Suppressor macrophage (primary cell): Measurements from ENCODE around the gene RPP14.

Source experiments
- DNase-seq, 4 experiments: peaks; one replicate each; pipeline ENCODE4 v3.0.0-alpha.2; 2020 to 2022

Gene RPP14

DNA sequence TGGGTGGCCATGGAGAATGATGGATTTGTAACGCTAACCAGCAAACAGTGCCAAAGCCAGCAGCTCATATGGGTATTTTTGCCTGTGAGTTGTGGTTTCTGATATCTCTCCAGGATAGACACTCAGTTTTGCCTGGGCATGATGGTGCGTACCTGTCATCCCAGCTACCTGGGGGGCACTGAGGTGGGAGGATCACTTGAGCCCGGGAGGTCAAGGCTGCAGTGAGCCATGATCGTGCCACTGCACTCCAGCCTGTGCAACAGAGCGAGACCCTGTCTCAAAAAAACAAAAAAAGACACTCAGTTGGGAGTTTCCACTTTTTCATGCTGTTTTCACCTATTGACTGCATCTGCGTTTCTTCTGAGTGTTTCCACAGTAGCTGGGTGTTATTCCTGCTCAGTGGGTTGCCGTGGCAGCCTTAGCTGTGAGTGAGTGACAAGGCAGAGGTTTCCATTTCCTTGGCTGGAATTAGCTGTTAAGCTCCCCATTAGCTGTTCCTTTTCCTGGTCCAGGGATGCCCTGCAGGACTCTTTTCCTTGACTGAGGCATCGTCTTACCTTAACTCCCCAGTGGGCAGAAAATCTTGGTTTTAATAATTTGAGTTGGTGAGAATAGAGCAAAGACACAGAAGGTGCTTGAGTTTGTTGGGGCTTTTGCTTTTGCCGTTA is 14.2 kb upstream of the RPP14 start:
- DNase-seq = no peak

DNA sequence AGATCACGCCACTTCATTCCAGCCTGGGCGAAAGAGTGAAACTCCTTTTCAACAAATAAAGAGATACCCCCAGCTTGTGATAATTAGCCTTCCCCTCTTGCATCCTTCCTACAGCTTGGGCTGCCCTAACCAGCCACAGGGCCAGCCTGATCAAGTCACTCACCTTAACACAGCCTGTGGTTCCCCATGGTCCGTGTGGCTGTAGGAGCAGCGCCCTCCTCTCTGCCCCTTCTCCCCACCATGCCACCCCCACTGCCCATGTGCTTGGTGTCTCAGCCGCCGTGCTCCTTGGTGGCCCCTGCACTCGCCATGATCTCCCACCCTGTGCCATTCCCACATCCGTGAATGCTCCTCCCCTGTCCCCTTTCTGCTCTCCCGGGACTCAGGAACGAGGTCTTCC is 13.2 kb upstream of the RPP14 start:
- no peak for DNase-seq

DNA sequence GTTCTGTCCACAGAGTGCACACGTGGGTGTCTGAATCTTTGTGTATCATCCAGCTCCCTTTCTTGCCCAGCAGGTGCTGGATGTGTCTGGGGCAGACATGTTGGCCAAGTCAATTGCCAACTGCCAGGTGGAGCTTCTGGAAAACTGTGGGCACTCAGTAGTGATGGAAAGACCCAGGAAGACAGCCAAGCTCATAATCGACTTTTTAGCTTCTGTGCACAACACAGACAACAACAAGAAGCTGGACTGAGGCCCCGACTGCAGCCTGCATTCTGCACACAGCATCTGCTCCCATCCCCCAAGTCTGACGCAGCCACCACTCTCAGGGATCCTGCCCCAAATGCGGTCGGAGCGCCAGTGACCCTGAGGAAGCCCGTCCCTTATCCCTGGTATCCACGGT is 12.5 kb upstream of the RPP14 start:
- no peak for DNase-seq

DNA sequence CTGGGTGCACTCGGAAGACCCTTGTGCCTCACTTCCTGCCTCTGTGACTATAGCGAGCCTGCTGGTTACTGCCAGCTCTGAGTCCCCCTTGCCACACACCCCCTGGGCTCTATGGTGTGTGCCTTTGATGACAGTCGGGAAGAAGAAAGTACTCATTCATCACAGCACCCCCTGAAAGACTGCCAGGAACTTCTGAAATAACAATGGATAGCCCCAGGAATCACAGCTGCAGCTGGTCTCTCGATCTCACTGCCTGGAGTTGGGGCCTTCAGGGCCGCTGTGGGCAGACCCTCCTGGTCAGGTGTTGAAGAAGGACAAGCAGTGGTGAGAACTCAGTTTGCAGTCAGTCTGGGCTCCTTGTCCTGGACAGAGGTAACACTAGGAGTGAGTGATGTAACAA is 9.8 kb upstream of the RPP14 start:
- no peak for DNase-seq

DNA sequence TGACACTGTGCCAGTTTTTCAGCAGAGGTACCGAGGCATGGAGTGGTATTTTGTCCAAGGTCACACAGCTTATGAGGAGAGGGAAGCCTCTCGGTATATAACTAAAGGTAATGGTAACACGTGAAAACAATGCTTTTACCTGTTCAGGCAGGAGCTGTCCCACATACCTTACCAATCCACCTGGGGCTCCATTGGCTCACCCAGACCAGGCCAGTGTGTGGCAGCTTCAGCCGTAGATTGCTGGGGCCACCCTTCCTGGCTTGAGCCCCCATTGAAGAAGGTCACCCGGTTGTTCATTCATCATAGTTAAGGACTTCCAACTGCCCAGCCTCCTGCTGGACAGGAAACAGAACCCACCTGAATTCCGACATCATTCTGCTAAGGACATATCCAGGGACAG is 9.2 kb upstream of the RPP14 start:
- no peak for DNase-seq

DNA sequence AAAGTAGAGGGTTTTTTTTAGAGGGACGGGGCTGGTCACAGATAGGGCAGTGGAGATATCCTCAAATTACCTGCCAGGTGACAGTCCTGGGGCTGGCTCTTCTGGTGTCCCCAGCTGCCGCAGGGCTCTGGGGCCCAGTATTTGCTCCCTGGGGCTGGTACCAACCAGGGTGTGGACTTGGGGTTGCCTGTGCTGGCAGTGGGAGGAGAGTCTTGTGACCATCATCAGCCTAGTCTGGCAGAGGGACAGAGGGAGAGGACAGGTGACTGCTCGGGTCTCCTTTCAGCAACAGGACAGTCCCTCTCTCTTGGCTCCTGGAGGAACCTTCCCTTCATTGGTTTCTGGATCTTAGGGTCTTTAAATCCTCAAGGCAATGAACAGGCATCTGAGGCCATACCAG is 7.9 kb upstream of the RPP14 start:
- peak in 1 of 4 experiments; percentile 17 for DNase-seq

DNA sequence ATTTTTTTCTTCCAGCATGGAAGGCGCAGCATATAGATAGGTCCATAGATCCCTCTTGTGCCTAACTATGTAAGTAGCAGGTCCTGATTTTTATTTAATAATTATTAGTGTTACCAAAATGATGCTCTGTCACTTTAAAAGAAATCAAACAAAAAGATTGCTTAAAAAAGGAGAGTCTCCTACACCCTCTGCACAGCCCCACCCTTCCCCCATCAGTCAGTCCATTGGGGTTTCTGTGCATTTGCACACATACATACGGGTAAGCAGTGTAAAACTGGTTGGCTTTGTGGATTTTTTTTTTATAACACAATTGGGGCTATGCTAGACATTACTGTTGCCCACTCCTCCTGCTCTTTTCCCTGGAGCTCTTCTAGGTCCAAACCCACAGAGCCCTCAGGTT is 7.0 kb upstream of the RPP14 start:
- no peak for DNase-seq

DNA sequence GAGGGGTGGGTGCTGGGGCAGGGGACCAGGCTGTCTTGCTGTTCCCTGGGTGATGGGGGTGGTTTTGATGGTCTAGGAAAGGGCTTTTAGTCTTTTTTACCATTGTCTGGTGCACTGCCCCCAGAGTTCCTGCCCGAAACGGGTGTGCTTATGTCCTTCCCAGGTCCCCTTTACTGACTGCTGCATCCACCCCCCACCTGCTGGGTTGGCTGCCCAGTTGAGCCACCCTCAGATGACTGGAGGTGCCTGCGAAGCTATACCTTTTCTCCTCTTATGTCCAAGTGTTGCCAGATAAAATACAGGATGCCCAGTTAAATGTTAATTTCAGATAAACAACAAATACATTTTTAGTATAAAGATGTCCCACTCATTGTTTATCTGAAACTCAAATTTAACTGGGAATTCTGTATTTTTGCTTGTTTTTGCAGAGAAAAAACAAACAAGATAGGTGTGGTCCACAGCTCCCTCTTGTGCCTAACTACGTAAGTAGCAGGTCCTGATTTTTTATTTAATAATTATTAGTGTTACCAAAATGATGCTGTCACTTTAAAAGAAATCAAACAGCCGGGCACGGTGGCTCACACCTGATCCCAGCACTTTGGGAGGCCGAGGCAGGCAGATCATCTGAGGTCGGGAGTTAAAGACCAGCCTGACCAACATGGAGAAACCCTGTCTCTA is 6.1 kb upstream of the RPP14 start:
- peak; percentile 18 to 68 (median 45) for DNase-seq

DNA sequence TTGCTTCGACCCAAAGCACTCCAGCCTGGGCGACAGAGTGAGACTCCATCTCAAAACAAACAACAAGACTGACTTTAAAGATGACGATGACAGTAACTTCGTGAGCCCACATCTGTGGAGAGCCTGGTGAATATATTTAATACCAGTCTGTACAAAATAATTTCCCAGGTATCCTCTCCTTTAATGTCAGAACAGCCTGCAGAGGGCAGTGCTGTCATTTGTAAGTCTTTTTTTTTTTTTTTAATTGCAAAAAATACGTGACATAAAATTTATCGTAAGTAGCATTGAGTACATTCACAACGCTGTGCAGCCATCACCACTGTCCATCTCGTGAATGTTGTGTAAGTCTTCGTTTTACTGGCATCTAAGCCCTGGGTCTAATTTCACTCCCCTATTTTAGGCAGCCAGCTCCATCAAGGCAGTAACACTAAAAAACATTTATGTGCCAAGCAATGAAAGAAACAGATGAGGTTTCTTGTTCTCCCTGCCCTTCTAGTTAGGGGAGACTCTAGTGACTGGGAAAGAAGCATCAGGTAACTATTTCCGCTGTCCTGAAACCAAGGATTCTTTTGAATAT is 1.7 kb downstream of the RPP14 start:
- peak in 3 of 4 experiments; percentile 45 to 63 (median 56) for DNase-seq

DNA sequence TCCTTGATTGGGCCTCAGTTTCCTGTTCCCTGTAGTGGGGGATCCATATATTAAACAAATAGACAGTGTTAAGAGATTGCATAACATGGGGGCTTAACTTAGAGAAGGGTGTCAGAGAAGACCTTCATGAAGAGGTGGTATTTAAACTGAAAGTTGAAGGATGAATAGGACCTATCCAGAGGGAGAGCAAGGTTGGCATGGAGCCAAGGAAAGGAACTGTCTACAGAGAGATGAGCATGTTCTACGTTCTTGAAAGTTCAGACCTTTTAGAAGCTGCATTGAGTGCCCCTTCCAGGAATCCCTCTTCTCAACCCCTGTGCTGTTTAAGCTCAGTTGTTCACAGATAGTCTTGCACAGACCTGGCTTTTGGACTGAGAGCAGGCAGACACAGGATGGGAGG is 2.7 kb downstream of the RPP14 start:
- no peak for DNase-seq

DNA sequence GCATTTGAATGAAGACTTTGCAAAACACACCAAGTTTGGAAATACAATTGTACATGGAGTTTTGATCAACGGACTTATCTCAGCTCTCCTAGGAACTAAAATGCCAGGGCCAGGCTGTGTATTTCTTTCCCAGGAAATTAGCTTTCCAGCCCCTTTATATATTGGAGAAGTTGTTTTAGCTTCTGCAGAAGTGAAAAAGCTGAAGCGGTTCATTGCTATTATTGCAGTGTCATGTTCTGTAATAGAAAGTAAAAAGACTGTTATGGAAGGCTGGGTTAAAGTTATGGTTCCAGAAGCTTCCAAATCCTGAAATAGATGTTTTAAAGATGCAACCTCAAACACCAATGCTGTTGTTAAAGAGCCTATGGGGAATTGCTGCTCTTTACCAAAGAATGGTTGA is 11.8 kb downstream of the RPP14 start:
- peak; percentile 12 to 66 (median 31) for DNase-seq

DNA sequence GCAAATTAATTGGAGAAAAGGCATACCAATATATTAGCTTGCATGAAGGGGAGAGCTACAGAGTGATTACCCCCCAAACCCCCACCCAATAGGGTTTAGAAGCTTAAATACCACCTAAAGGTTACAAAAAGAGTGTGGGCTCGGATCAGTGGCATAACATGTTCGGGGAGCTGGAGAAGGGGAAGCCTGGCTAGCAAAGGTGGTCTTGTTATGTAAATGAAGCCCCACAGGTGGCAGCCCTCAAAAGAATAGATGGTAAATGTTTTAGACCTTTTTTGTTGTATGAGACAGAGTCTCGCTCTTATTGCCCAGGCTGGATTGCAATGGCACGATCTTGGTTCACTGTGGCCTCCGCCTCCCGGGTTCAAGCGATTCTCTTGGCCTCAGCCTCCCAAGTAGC is 15.7 kb downstream of the RPP14 start:
- DNase-seq = no peak

DNA sequence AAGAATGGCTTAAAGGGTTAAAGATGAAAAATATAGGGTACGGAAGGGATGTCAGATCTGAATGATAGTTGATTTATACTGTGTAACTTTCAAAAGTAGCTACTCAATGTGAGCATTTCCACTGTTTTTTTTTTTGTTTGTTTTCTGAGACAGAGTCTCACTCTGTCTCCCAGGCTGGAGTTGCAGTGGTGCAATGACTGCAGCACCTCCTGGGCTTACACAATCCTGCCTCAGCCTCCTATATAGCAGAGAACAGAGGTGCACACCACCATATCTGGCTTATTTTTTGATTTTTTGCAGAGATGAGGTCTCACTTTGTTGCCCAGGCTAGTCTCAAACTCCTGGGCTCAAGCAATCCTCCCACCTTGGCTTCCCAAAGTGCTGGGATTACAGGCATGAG is 16.7 kb downstream of the RPP14 start:
- no peak for DNase-seq

DNA sequence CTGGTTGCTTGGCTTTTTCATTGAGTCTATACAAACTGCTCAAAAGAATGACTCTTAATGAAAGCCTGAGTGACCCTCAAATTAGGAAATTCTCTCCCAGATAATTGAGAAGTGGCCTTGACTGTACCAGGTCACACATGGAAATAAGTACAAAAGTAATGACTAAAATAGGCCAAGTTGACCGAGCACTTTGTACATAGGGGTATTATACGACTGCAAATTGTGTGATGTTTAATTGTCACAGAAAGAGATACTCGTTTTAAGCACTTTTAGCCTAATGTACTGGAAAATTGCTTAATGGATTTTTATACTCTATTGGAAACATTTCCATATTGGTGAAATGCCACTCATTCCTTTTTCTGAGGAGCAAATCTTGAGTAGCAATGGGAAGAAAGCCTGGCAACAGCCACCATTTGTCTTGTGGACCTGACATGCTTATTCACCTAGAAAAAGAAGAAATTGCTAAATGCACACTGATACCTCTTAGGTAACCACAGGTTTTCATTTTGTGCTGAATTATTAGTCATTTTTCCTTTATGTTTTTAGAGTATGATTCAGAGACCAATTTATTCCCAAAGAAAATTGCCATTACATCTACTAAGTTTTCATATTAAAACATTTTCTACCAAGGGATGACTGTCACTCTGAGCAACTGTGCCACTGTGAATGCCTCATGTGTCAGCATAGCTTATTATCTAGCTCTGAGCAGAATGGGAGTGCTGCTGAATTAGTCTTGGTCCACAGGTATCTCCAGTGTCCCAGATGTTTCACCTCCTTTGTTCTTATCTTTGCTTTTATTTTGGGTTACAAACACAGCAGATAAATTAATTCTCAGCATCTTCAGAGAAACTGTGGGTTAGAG is 17.7 kb downstream of the RPP14 start:
- DNase-seq = no peak

DNA sequence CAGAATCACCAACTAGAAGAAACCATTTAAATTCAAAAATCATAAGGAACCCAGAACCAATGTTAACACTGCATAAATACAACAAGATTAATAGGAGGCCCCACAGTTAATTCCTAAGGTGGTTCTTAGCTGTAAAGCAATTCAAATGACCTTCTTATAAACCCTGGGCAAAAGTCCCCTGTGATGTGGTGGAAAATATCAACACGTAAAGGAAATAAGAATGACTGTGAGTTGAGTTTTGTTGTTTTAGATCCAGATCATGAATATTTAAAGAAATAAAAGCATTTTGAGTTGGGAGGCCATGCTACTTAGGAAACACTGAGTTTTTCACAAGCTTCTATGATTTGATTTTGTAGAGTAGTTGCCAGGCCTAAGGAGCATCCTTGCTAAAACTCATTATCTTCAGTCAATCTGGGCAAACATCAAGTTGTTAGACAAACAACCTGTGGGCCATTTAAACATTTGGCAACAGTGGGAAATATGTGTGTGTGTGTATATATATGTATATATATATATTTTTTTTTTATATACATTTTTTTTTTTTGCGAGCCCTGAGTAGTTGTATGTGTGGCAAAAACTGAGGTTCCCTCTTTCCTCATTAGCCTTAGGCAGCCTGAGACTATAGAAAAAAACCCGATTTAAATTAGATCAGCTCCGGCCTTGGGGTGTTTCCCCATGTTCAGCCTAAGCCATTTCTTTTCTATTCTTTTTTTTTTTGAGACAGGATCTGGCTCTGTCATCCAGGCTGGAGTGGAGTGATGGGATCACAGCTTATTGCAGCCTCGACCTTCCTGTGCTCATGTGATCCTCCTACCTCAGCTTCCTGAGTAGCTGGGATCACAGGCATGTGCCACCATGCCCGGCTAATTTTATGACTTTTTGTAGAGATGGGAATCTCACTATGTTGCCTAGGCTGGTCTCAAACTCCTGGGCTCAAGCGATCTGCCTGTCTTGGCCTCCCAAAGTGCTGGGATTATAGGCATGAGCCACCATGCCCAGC is 18.6 kb downstream of the RPP14 start:
- peak in 2 of 4 experiments; percentile 14 for DNase-seq

DNA sequence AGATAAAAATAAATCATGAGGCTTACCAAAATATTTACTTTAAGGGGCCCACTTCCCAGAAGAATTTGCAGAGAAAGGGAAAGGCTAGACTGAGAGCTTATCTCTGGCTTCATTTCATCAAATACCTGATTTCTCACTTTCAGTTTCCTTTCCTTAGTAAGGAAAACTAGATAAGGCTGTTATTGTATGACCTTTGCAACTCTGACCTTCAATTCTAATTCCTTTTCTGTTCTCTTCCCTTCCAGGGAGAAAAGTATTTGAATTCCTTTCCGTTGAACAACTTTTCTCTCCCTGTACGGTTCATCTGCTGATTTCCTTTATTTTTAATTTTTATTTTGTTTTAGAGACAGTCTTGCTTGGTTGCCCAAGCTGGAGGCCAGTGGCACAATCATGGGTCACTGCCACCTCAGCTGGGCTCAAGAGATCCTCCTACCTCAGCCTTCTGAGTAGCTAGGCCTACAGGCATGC is 19.5 kb downstream of the RPP14 start:
- DNase-seq = no peak

DNA sequence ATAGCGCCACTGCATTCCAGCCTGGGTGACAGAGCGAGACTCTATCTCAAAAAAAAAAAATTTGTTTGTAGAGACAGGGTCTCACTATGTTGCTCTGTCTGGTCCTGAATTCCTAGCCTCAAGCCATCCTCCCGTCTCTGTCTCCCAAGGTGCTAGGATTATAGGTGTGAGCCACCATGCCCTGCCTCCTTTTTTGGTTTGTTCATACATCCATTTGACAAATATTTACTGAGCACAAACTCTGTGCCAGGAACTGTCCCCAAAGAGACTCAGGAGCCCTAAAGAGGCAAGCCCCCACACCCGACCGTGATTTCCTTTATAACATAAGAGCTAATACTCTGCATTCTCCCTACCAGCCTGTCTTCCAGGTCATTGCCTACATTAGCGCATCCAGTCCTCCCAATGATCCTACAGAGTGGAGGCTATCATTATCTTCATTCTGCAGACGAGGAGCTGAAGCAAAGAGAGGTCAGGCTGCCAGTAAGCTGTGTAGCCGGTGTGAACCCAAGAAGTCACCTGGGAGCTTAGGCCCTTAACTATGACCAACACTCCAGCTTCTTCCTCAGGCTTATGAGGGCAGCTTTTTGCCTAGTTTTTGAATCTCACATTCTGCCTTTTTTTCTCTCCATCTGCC is 20.3 kb downstream of the RPP14 start:
- no peak for DNase-seq

DNA sequence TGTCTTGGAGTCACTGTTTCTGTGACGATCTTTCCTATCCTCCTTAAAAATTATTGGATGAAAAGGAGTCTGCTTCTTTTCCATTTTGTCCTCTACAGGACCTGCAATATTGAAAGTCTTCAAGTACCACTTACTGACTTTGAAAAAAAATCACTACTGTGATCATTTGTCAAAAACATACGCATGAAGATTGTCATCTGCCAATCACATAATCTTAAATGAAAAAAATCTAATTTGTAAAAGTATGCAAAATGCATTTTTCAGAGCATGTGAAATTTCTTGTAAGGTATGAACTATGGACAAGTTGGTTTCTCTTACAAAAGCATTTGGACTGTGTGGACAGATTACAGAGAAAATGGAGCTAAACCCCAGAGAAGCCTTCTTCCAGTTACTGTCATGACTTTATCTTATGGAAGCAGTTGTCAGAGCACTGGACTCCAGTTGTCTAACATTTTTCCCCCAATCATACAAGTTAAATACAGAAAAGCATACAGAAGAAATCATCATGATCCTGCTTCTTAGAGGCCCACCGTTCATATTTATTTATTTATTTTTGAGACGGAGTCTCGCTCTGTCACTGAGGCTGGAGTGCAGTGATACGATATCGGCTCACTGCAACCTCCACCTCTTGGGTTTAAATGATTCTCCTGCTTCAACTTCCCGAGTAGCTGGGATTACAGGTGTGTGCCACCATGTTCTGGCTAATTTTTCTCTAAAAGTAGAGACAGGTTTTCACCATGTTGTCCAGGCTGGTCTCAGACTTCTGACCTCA is 23.3 kb downstream of the RPP14 start:
- DNase-seq = no peak

DNA sequence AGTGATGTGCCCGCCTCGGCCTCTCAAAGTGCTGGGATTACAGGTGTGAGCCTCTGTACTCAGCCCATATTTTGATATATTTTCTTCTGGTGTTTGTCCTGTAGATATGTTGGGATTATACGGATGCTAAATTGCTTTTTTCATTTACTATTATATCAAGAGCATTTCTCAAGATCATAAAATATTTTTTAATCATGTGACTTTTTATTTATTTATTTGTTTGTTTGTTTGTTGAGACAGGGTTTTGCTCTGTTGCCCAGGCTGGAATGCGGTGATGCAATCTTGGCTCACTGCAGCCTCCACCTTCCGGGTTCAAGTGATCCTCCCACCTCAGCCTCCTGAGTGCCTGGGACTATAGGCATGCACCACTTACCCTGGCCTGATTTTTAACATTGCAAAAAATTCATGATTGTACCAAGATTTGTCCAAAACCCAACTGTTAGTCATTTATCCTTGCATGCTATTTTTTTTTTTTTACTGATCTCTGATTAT is 23.9 kb downstream of the RPP14 start:
- DNase-seq = no peak

DNA sequence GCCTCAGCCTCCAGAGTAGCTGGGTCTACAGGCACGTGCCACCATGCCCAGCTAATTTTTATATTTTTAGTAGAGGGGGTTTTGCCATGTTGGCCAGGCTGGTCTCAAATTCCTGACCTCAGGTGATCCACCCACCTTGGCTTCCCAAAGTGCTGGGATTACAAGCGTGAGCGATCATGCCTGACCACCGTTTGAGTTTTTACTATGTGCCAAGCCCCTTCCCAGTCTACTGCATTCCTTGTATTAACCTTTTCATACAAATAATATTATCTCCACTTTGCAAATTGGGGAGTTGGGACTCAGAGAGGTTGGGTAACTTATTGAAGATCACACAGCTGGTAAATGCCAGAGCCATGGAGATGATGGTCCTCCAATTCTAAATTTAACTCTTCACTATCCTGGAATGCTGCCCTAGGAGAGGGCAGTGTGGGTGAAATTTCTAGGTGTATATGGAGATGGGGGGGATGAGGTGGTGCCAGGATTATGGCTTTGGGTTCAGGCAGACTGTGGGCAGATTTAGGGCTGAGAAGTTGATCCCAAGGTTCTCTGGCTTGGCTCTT is 25.6 kb downstream of the RPP14 start:
- DNase-seq = no peak
